IMR-90 (cell line): Measurements from ENCODE around the gene FOXO6. TPM values are rescaled to one million over a fixed set of nuclear protein-coding genes. Genes with fewer than 3 reads are reported as not detected.

Experiments used
- MAZ ChIP-seq: IDR thresholded peaks from 2 replicates; pipeline ENCODE4 v1.6.1; 2012; ENCODE audit warnings: low read depth, mild to moderate bottlenecking, low read length, improper control_type of control experiment, moderate library complexity, borderline replicate concordance
- polyA plus RNA-seq, 3 experiments: library from polyadenylated mRNA; depleted of rRNA; stranded (reverse); fragments of >200 nt; gene quantifications; 2 replicates each; pipeline ENCODE4 v1.2.3, GENCODE V29; 2012; ENCODE audit warnings: low replicate concordance in 1 of 3
- total RNA-seq: library from RNA; depleted of rRNA; stranded (reverse); fragments of >200 nt; gene quantifications from 2 replicates; pipeline ENCODE4 v1.2.3, GENCODE V29; 2012; rRNA removed

FOXO6 gene
- total and polyA plus RNA-seq, 2 of the 4 experiments (the other 2 are of a cell fraction) = not detected

DNA sequence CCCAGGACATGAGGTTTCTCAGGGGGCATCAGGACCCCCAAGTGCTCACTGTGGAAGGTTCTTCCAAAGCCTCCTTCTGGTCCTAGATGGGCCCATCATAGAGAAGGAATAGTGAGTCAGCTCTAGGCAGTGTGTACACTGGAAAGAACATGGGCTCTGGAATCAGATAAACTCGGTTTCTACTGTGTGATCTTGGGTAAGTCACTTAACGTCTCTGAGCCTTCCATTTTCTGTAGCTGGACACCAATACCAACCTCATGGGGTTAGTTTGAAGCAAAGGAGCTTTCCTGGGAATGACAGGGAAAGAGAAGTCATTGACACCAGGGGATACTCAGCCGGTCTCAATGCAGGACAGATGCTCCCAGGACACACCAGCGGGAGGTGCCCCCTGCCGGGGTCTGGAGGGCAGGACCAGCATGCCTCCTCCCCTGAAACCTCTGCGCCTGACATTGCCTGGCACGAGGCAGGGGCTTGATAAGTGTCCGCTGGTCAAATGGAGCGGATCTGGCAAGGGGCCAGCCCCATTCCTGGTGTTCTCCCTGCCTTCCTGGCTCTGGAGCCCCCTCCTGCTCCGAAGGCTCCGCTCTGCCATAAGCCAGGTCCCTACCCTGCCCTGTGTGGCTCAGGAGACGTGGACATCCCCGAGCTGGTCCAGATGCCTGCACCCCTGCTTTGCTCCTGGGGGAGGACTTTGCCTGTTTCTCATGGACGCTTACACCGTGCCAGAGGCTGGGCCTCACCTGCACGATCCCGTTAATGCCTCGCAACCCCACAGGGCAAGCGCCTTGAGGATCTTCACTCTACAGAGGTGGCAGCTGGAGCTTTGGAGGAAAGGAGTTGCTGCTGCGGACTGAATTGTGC lies 70.5 kb downstream of the FOXO6 start (continued):
- no peak for TF ChIP-seq MAZ

Other genes starting within 250 kb of the FOXO6 start
- gene SCMH1, start 119.1 kb upstream of the FOXO6 start, total RNA-seq = 9.0 and 9.7 TPM in 2 replicates
- 19.4 and 24.0 TPM in 2 replicates for gene SCMH1, start 119.1 kb upstream of the FOXO6 start, polyA plus RNA-seq (2012; rRNA removed)
- gene EDN2, start 123.2 kb downstream of the FOXO6 start, total RNA-seq = not detected in 2 replicates
- gene EDN2, start 123.2 kb downstream of the FOXO6 start, polyA plus RNA-seq (2012; rRNA removed) = 0.22 and 0.27 TPM in 2 replicates